ENCODE measurements around the gene NUTM2E.
"Not testable (repeated sequence)": the region's sequence is repeated elsewhere in the genome, so short reads cannot be mapped to it uniquely, and the experiment has no call there.

NUTM2E gene, protein sequence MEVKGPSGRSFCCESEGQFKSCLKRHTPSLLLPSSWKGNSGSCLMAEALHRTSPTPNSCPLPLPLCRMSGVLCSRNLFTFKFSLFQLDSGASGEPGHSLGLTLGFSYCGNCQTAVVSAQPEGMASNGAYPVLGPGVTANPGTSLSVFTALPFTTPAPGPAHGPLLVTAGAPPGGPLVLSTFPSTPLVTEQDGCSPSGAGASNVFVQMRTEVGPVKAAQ (N-terminal part only)

DNA sequence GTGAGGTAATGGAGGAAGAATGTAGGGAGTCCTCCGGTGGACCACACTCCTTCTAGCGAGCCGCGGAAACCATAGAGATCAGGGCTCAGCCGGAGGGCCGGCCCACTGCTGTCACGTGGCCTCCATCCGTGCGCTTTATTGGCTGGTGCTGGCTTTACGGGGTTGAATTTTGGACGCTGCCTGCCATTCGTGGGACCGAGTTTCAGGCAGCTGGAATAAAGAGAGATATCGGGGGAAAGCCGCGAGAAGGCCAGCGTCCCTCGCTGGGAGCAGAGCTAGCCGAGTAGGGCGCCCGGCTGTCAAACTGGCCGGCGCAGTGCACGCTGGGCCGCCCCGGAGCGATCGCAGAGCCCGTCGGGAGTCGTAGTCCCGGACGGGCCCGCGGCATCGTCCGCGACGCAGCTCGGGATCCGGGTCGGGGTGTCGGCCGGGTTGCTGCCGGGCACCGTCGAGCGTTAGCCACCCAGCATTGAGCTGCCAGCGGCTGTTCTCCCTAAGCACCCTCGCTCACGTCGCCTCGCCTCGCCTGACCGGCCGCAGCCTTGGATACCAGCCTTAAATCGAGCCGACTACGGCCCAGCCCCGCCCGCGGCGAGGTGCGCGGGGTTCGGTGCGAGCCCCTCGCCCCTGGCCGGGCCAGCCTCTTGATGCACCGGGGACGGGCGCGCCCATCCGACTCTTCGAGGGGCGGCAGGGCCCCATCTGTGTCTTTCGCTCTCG is at the start of gene NUTM2E:
Gene NUTM2E (plus strand): TSS at position 244 of the 720 bp plus-strand sequence. CDS start 15,002 bp downstream, outside the sequence.
- peak; percentile 51 for DNase-seq

DNA sequence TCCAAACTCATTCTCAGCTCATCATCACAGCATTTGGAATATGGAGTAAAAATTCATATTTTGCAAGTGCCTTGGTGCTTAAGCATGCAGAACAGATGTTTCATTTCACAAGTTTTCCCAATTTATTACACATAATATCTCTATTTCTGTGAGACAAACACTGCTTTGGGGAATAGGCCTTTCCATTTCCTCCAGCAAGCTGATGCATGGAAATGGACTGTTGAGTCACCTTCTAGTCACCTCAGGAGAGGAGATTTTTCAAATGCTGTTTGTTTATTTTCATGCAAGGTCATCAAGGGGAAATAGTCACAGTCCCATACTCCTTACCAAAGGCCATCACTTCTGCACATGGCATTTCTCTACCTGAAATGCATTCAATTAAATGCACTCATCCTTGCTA is 48.5 kb upstream of the NUTM2E start:
- not testable (repeated sequence) for DNase-seq

DNA sequence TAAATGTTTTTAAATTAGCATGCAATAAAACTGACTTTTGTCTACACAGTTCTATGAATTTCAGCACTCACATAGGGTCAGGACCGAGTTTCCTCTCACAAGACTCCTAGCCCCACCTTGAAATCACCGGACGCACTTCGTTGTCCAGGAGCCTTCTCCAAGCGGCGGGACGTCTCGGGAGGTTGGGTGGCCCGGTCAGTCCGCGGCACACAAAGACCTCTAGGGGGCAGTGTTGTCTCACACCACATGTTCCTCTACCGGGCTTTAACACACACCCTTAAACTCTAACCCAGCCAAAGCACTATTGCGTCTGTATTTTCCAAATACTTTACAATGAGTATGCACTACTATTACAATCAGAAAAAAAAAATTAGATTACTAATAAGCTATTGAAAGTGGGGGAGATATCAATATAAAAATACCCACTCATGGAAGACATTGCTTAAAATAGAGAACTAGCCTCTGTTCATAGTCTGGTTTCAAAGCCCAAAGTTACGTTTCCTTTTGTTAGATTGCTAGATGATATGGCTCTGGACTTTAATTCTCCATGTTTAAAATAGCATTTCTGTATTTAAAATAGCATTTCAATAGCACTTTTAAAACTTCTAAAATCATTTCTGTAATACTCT is 47.1 kb upstream of the NUTM2E start:
- peak; percentile 46 for DNase-seq

DNA sequence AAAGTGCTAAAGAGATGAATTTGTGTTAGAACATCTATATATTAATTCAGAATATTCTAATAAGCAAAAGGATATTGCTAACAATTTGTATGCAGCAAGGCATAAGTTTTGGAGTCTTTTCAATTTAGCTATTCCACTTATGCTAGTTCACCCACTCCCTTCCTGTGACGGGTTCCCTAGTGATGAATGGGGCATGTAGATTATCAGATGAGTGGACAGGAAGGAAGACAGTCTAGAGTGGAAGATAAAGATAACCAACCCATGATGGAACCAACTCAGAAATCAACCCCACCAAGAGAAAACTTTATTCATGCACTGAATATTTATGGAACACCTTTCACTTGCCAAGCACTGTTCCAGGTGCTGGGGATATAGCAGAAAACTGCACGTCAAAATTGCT is 46.5 kb upstream of the NUTM2E start:
- not testable (repeated sequence) for DNase-seq

DNA sequence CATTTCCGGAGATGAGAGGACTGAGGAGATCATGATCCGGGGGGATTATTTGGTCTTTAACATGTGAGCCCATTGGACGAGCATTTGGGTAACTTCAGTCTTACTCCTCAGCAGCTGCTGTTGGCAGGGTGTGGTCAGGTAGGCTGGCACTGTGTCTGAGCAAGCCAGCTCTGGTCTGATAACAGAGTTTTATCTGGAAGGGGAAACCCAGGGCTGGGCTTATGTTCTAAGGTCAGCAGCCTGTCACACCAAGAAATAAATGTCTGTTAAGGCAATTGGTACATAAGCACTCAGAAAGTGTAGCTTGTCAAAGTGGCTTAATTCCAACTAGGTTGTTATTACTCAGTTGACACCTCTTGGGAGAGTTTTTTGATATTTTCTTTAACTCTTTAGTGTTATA is 45.0 kb upstream of the NUTM2E start:
- DNase-seq: not testable (repeated sequence)

DNA sequence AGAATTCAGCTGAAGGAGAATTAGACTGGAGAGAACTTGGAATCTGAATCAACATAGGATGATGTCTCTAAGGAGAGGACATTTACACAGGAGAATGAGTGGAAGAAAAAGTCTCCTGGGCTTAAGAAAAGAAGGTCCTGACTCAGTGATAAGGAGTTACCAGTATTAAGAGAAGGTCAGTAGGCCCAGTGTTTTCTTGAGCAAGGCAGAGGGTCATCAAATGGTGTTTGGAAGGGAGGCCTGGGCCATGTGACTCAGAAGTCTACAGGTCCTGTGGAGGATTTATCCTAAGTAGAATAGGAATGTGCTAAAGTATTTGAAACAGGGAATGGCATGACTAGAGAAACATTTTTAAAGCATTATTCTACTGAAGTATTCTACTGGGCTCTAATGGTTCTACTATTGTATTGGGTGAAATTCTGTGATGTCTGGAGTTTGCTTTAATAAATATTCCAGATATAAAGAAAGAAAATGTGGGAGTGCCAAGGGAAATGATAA is 39.0 kb upstream of the NUTM2E start:
- DNase-seq: not testable (repeated sequence)

DNA sequence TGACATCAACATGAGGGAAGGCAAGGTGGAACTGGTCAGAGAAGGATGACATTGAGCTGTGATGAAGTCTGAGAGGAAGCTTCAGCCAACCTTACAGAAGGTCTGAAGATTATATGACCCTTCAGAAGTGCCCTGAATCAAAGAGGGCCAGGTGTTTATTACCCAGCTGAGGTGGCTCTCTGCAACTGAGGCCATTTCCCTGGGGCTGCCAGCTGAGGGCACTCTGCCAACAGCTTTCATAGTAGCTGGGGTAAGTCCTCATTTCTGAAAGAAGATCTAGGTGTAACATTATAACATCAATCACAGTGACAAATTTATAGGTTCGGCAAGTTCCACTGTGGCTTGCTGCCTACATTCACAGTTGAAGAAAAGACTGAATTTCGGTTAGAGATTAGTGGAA is 37.2 kb upstream of the NUTM2E start:
- not testable (repeated sequence) for DNase-seq

DNA sequence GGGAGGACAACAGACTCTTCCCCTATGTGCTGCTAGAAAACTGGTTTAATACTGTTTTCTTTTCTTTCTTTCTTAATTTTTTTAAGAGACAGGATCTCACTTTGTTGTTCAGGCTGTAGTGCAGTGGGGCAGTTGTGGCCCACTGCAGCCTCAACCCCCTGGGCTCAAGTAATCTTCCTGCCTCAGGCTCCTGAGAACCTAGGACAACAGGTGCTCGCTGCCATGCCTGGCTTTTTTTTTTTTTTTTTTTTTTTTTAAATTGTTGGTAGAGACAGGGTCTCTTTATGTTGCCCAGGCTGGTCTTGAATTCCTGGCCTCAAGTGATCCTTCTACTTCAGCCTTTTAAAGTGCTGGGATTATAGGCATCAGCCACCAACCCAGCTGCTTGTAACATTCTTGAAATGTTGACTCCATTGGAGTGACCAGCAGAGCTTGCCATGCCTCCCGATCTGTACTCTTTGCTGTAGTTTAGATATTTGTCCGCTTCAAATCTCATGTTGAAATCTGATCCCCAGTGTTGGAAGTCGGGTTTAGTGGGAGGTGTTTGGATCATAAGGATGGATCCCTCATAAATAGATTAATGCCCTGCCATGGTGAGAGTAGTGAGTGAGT is 34.5 kb upstream of the NUTM2E start:
- not testable (repeated sequence) for DNase-seq

DNA sequence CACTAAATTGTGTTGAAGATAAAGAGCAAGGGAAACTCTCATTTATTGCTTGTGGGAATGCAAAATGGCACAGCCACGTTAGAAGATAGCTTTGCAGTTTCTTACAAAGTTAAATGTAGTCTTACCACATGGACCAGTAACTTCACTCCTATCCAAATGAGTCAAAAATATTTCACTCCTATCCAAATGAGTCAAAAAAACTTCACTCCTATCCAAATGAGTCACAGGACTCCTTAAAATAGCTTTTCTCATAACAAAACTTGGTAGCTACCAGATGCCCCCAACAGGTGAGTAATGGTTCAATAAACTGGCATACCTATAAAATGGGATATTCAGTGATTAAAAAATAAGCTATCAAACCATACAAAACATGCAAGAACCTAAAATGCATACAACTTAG is 27.2 kb upstream of the NUTM2E start:
- DNase-seq: not testable (repeated sequence)

DNA sequence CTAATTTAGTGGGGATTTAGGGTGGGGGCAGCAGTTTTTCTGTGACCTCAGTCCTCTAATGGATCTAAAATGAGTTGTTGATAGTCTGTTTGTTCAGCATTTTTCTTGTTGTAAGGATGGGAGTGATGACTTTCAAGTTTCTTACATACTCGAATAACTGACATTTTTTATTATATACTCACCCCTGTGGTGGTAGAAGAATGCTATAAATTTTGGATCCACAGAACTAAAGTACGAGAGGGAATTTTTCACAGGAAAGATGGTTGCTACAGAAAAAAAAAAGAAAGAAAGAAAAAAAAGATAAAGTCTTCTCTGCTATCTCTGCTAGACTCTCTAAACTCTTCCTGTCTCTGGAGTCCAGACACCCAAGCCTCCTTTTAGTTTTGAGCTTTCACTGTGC is 20.7 kb upstream of the NUTM2E start:
- not testable (repeated sequence) for DNase-seq

DNA sequence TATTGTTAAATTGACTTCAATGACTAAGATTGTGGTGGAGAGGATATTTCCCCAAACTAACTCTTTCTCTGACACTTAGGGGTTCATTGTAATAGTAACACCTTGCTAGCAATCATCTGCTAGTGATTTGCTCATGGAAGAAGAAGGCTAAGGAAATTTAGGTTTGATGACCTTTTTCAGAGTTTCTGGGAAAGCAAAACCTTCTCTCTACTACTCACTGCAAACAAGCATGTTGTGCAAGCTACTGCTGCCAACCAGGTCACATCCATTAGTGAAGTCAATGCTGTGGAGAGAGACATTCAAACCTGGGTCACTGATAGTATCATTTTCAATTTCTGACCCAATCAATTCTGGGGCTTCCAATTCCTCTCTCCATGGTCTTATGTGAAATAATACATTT is 14.6 kb upstream of the NUTM2E start:
- DNase-seq: not testable (repeated sequence)

DNA sequence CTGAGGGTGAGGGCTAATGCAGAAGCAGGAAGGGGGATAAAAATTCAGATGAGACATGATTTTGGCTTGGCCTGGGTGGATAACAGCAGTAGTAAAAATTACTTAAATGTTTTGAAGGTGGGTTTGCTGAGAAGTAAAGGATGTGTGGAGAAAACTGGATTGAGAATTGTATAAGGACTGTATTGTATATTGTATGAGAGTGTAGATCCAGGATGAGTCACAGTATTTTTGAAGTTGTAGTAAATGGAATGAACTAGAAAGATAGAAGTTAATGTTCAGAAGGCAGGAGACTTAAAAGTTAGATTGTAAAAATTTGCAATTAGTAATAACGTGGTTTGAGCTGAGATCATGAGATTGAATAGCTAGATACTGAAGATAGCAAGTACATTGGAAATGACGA is 10.2 kb upstream of the NUTM2E start:
- DNase-seq: not testable (repeated sequence)

DNA sequence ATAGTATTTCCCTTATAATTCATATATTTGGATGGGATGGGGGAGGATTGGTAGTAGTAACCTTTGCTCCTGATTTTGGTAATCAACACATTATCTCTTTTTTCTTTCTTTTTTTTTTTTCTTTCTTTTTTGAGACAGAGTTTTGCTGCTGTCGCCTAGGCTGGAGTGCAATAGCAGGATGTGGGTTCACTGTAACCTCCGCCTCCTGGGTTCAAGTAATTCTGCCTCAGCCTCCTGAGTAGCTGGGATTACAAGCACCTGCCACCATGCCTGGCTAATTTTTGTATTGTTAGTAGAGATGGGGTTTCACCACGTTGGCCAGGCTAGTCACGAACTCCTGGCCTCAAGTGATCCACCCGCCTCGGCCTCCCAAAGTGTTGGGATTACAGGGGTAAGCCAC is 3.2 kb upstream of the NUTM2E start:
- peak; percentile 0 for DNase-seq

DNA sequence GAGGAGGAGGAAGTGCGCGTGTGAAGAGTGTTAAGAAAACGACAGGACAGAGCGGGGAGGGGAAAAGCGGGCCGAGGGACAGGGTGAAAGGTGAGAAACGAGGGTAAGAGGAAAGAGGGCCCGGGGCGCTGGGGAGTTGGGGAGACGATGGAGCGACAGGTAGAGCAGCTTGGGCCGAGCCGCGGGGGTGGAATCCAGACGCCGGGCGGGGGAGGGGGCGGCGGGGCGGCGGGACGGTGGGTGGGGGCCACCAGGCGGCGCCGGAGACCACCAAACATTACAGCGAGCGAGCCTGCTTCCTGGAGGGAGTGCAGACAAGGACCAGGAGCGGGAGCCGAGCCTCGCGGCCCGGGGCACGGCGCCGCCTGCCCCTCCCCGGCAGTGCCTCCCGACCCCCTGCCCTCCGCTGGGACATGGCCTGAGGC is 940 bp upstream of the NUTM2E start:
- not testable (repeated sequence) for DNase-seq

DNA sequence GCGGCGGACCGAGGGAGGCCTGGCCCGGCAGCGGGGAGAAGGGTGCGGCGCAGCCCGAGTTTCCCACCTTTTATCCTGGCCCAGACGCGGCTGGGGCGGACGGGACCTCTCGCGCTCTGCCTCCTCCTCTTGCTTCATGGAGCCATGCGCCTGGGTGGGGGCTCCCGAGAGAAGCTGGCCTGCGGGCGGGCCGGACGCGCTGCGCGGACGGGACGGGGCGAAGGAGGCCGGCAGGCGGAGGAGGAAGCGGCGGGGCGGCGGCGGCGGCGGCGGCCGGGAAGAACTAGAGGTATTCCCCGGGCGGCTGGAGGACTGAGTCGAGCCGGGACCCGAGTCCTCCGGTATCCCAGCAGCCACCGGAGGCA is 426 bp upstream of the NUTM2E start:
- DNase-seq: not testable (repeated sequence)

DNA sequence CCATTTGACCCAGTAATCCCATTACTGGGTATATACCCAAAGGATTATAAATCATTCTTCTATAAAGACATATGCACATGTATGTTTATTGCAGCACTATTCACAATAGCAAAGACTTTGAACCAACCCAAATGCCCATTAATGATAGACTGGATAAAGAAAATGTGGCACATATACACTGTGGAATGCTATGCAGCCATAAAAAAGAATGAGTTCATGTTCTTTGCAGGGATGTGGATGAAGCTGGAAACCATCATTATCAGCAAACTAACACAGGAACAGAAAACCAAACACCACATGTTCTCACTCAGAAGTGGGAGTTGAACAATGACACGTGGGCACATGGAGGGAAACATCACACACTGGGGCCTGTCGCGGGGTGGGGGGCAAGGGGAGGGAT is 7.3 kb downstream of the NUTM2E start:
- DNase-seq: not testable (repeated sequence)

DNA sequence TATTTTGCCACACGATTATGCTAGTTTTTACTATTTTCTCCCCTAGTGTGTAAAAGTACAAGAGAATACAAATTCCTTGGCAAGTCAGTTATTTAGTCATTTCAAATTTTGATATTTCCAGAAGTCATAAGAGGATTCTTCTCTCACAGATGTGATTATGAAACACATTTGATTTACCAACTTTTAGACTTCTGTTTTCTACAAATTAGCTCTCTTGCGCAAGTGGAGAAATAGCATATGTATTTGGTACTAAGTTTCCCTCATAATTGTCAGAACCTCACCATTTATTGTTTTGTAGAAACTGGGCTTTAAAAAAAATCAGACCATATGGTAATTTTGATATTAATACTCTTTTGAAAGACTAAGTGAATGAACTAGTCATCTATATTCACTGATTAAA is 9.4 kb downstream of the NUTM2E start:
- not testable (repeated sequence) for DNase-seq

DNA sequence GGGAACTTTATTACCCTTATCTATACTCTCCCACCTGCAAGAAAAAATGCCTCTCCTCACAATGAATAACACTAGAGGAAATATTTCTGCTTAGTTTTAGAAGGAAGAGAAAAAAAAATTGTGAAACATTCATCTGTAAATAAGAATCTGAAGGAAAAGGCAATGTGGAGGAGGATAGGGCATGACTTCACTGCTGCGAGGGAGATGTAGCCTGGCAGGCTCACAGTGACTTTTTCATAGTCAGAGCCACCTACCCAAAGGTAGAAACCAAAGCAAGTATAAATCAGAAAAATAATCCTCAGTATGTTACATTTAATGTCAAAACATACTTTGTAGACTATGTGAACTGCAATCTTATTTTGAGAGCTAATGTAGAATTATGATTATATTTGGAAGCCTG is 10.4 kb downstream of the NUTM2E start:
- DNase-seq: not testable (repeated sequence)

DNA sequence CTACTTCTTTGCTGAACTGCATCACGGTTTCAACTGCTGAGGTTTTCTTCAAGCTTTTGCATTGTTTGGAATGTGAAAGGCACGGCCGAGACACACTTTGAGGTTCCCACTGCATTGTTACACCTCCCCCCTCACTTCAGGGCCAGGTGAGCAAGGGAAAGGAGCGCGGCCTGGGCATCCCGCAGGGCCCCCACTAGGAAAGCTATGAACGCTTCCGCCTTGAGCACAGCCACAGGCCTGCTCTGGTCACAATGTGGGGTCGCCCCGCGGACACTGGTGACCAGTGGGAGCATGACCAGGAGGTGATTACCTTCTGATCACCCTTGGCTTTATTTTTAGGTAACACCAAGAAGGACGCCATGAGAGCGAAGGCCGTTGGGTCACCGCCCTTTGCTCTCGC is 11.9 kb downstream of the NUTM2E start:
- not testable (repeated sequence) for DNase-seq

DNA sequence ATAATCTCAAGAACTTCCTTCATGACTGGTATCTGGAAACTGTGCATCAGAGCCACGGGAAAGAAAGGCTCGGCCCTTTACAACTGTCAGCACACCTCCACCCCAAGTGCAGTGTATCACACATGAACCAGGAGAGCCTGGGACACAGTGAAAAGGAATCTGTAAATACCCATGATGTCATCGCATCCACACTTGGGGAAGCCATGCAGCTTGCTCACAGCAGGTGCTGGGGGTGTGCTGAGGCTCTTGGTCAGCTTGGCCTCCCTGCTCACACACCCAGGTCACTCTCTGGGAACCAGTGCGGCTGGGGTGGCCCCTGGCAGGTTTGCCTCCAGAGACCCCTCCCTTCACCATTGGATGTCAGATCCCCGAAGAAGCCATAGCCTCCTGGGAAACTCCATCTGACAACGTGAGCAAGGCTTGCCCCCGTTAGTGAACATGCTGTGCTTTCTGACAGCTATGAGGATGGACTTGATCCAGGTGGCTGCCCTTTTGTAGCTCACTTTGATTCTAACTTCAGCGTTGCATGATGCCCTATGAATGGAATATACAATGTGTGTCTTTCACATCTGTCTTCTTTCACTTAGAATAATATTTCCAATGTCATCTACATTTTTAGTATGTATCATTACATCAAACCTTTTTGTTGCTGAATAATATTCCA is 26.8 kb downstream of the NUTM2E start:
- not testable (repeated sequence) for DNase-seq

DNA sequence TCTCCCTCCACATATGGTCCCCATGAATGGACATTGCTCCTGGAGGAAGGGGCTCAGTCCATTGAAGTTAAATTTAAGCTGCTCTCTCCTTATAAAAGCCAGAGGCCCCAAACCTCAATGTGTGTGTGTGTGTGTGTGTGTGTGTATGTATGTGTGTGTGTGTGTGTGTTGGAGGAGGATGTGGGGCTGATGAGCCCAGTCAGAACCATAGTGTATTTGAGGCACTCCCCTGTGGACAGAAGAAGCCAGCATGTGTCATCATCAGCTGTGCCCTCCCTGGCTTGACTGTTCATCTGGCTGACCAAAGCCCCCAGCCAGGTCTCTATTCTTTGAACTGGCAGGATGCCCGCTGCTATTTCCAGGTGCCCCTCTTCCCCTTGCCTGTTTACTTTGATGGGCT is 35.7 kb downstream of the NUTM2E start:
- DNase-seq: not testable (repeated sequence)

DNA sequence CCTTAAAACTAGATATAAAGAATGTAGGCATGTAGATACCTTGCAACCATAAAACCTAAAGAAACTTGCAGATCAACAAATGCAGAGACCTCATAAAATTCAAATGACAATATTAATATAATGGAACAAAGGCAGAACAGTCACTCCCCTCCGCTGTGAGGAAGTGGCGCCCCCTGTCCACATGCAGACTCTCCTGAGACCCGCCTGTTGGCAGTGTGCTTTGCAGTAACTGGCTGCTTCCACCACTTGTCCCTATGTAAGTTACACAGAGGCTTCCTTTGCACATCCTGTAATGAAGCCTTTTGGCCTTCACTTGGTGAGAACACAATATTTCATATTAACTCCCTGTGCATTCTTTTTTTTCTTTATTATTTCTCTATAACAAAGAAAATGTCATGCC is 36.3 kb downstream of the NUTM2E start:
- DNase-seq: not testable (repeated sequence)

All from activated T-cell treated with anti-CD3 and anti-CD28 coated beads for 4 hours (primary cell).